Naive thymus-derived CD4-positive, alpha-beta T cell (primary cell): ENCODE measurements around the gene STK38. TPM values are rescaled to one million over a fixed set of nuclear protein-coding genes. Genes with fewer than 3 reads are reported as not detected.
A peak's percentile ranks its signal among the peaks of the same experiment; 100 is the strongest.
"Not testable (repeated sequence)": the region's sequence is repeated elsewhere in the genome, so short reads cannot be mapped to it uniquely, and the experiment has no call there.

ENCODE experiments used
- ATAC-seq: fragments of 150-1000 bp; cut with Tn5 transposase; 2 replicates; pipeline ENCODE4 v1.10.0; 2021; ENCODE audit warnings: mild to moderate bottlenecking, moderate library complexity
- CTCF ChIA-PET: fragments of 350-600 bp; sonication (Branson Sonifier 250); formaldehyde crosslinking; loops from one replicate; lab custom pipeline; 2021; ENCODE audit warnings: antibody characterized with exemption; lab: Charles Lee
- POLR2A ChIA-PET: fragments of 350-600 bp; sonication (Branson Sonifier 250); formaldehyde crosslinking; loops from one replicate; lab custom pipeline; 2021; ENCODE audit warnings: antibody characterized with exemption, inconsistent platforms; lab: Charles Lee
- DNase-seq, 9 donors: peaks; one replicate each; pipeline versions ENCODE4 v3.0.0 to v3.0.0-alpha.2; 2020 to 2022; ENCODE audit warnings: mixed read lengths in 1 of 9
- H3K27ac ChIP-seq: one replicate; pipeline ENCODE4 v1.7.0; 2013; ENCODE audit warnings: mild to moderate bottlenecking, low read depth, low read length, moderate library complexity
- H3K27me3 ChIP-seq, 2 donors: one replicate each; pipeline ENCODE4 v1.7.0; 2013; ENCODE audit warnings: low read length in 2 of 2, mild to moderate bottlenecking in 2 of 2, moderate library complexity in 2 of 2; ENCODE audit not compliant: control insufficient read depth in 2 of 2, insufficient read depth in 2 of 2
- H3K36me3 ChIP-seq, 3 experiments: 1 replicate in 2 of 3; 2 replicates in 1 of 3; pipeline ENCODE4 v1.7.0; 2013; ENCODE audit warnings: low read length in 3 of 3, mild to moderate bottlenecking in 3 of 3, moderate library complexity in 1 of 3; ENCODE audit not compliant: insufficient read depth in 3 of 3, control insufficient read depth in 2 of 3
- H3K4me1 ChIP-seq, 2 donors: one replicate each; pipeline ENCODE4 v1.7.0; 2013; ENCODE audit warnings: low read length in 2 of 2, mild to moderate bottlenecking in 2 of 2, moderate library complexity in 1 of 2; ENCODE audit not compliant: control insufficient read depth in 2 of 2, insufficient read depth in 2 of 2
- H3K4me3 ChIP-seq: 2 replicates; pipeline ENCODE4 v1.7.0; 2013; ENCODE audit warnings: mild to moderate bottlenecking, low read length
- H3K9me3 ChIP-seq, 3 experiments: 1 replicate in 2 of 3; 2 replicates in 1 of 3; pipeline ENCODE4 v1.7.0; 2013; ENCODE audit warnings: low read length in 3 of 3; ENCODE audit not compliant: control insufficient read depth in 2 of 3
- H3K27ac Mint-ChIP-seq, 9 donors: one replicate each; pipeline ENCODE4 v1.8.0; 2020 to 2022; ENCODE audit warnings: mixed read lengths in 9 of 9, mild to moderate bottlenecking in 8 of 9, moderate library complexity in 5 of 9, inconsistent platforms in 2 of 9
- H3K27me3 Mint-ChIP-seq, 5 donors: one replicate each; pipeline ENCODE4 v1.8.0; 2021 to 2022; ENCODE audit warnings: mixed read lengths in 5 of 5, mild to moderate bottlenecking in 1 of 5
- H3K36me3 Mint-ChIP-seq, 5 donors: one replicate each; pipeline ENCODE4 v1.8.0; 2020 to 2022; ENCODE audit warnings: mixed read lengths in 5 of 5, mild to moderate bottlenecking in 3 of 5, inconsistent platforms in 1 of 5
- H3K4me1 Mint-ChIP-seq, 7 donors: one replicate each; pipeline ENCODE4 v1.8.0; 2020 to 2022; ENCODE audit warnings: mixed read lengths in 7 of 7, mild to moderate bottlenecking in 3 of 7, inconsistent platforms in 1 of 7
- H3K4me3 Mint-ChIP-seq, 10 donors: one replicate each; pipeline ENCODE4 v1.8.0; 2020 to 2022; ENCODE audit warnings: mild to moderate bottlenecking in 10 of 10, mixed read lengths in 10 of 10, moderate library complexity in 6 of 10, inconsistent platforms in 2 of 10
- H3K9me3 Mint-ChIP-seq, 11 donors: one replicate each; pipeline ENCODE4 v1.8.0; 2020 to 2022; ENCODE audit warnings: mixed read lengths in 11 of 11, mild to moderate bottlenecking in 4 of 11, inconsistent platforms in 1 of 11, moderate library complexity in 1 of 11
- intact Hi-C, 2 donors: fragments of 100-400 bp; cut with micrococcal nuclease; formaldehyde crosslinking; loops; one replicate each; pipeline ENCODE4 v1.15.1; 2023
- polyA plus RNA-seq, 2 donors: library from polyadenylated mRNA; unstranded; fragments of 300-500 nt; fragmentation: Illumina TruSeq; gene quantifications; one replicate each; pipeline ENCODE4 v1.2.3, GENCODE V29; 2021
- total RNA-seq, 6 experiments: library from RNA in 5 of 6; stranded (reverse) in 5 of 6; gene quantifications; 1 replicate in 5 of 6; 2 replicates in 1 of 6; pipeline ENCODE4 v1.2.3 and lab custom pipeline; 2021 to 2026

Gene STK38
- total and polyA plus RNA-seq, 7 experiments from 2014 or later = 56.6 to 193 (median 95.0) TPM

- intact Hi-C loops = no loop called here
- no peaks in the 10 kb centered on the region for H3K9me3 Mint-ChIP-seq
- peaks cover 16 to 68% (median 56%) of the 10 kb centered on the region in 7 donors for H3K4me1 Mint-ChIP-seq
- H3K36me3 Mint-ChIP-seq = peaks cover 0 to 28% (median 8%) of the 10 kb centered on the region in 5 donors
- H3K27me3 Mint-ChIP-seq = no peaks in the 10 kb centered on the region
- ATAC-seq (no peak), DNase-seq (no peak)
- Histone ChIP-seq H3K36me3 (no peaks in the 10 kb centered on the region), H3K4me1 (peaks cover 5 to 8% of the 10 kb centered on the region in 2 donors), H3K4me3 (no peak overlapping the region), H3K27me3 (no peaks in the 10 kb centered on the region), H3K9me3 (no peaks in the 10 kb centered on the region), H3K27ac (no peak overlapping the region)
- POLR2A ChIA-PET = interaction anchor here (0.7 to 1.7 kb wide), 2 partner anchors 9 to 10 kb away, joined by 4 to 5 read pairs; no protein-coding TSS in a partner anchor
- CTCF ChIA-PET = no interaction called here
- no peak overlapping the region for H3K27ac Mint-ChIP-seq
- peak overlapping the region in 1 of 10 donors; percentile 53 for H3K4me3 Mint-ChIP-seq
Measured at GRCh38 chr6:36460916-36461315, 86.4 kb downstream of the STK38 start.

GRCh38 chr6:36459501-36459900, 87.8 kb downstream of the STK38 start:
- DNase-seq (no peak), ATAC-seq (no peak)
- no peaks in the 10 kb centered on the region for H3K9me3 Mint-ChIP-seq
- H3K27me3 Mint-ChIP-seq = no peaks in the 10 kb centered on the region
- no peak overlapping the region for H3K27ac ChIP-seq
- intact Hi-C loops = no loop called here
- H3K9me3 ChIP-seq = no peaks in the 10 kb centered on the region
- peaks cover 5 to 8% of the 10 kb centered on the region in 2 donors for H3K4me1 ChIP-seq
- ChIA-PET POLR2A (interaction anchor here (0.7 to 1.1 kb wide), 2 partner anchors 16 to 120 kb away, joined by 3 to 4 read pairs; no protein-coding TSS in a partner anchor), CTCF (interaction anchor here (0.7 kb wide), 1 partner anchor 192 kb away, joined by 3 read pairs; no protein-coding TSS in a partner anchor)
- H3K36me3 ChIP-seq = no peaks in the 10 kb centered on the region
- peak overlapping the region in 1 of 9 donors; percentile 40 for H3K27ac Mint-ChIP-seq
- H3K4me3 Mint-ChIP-seq = no peak overlapping the region
- H3K4me1 Mint-ChIP-seq = peaks cover 15 to 66% (median 57%) of the 10 kb centered on the region in 7 donors
- no peaks in the 10 kb centered on the region for H3K27me3 ChIP-seq
- H3K36me3 Mint-ChIP-seq = peaks cover 0 to 23% (median 8%) of the 10 kb centered on the region in 5 donors
- no peak overlapping the region for H3K4me3 ChIP-seq

GRCh38 chr6:36455486-36456027, 91.7 kb downstream of the STK38 start:
- Mint-ChIP-seq H3K27ac (peak overlapping the region in 1 of 9 donors; percentile 36), H3K9me3 (no peaks in the 10 kb centered on the region)
- POLR2A ChIA-PET = interaction anchor here (0.5 to 1.1 kb wide), 4 partner anchors 33 to 1265 kb away, joined by 3 read pairs; no protein-coding TSS in a partner anchor

GRCh38 chr6:36452897-36453296, 94.4 kb downstream of the STK38 start:
- intact Hi-C loops, H3K9me3 Mint-ChIP-seq, H3K4me1 ChIP-seq, H3K27ac ChIP-seq, CTCF ChIA-PET, ATAC-seq, H3K36me3 ChIP-seq, H3K4me3 ChIP-seq, H3K4me3 Mint-ChIP-seq, DNase-seq, H3K9me3 ChIP-seq, H3K27me3 Mint-ChIP-seq, H3K27me3 ChIP-seq, H3K27ac Mint-ChIP-seq: not testable (repeated sequence)
- peaks cover 11 to 54% (median 41%) of the 10 kb centered on the region in 7 donors for H3K4me1 Mint-ChIP-seq
- POLR2A ChIA-PET = interaction anchor here (0.7 kb wide), 1 partner anchor 9 kb away, joined by 3 read pairs; no protein-coding TSS in a partner anchor
- H3K36me3 Mint-ChIP-seq = peaks cover 0 to 31% (median 17%) of the 10 kb centered on the region in 5 donors

More at GRCh38 chr6:36455486-36456027, 91.7 kb downstream of the STK38 start:
- Histone ChIP-seq H3K27me3 (no peaks in the 10 kb centered on the region), H3K4me3 (no peak overlapping the region), H3K4me1 (peaks cover 0 to 3% of the 10 kb centered on the region in 2 donors), H3K9me3 (no peaks in the 10 kb centered on the region), H3K27ac (no peak overlapping the region), H3K36me3 (no peaks in the 10 kb centered on the region)
- ATAC-seq (no peak), DNase-seq (no peak)
- Mint-ChIP-seq H3K4me1 (peaks cover 6 to 42% (median 33%) of the 10 kb centered on the region in 7 donors), H3K36me3 (peaks cover 0 to 13% (median 0%) of the 10 kb centered on the region in 5 donors), H3K4me3 (no peak overlapping the region), H3K27me3 (no peaks in the 10 kb centered on the region)
- intact Hi-C loops = loop anchor here in 1 of 2 donors (2.0 kb wide), 1 partner anchor 15 kb away; no protein-coding TSS in a partner anchor
- CTCF ChIA-PET = no interaction called here

- intact Hi-C loops = loop anchor here in 1 of 2 donors (10.0 kb wide), 1 partner anchor 1066 kb away; no protein-coding TSS in a partner anchor
- Mint-ChIP-seq H3K4me3 (peak overlapping the region in 3 of 10 donors; percentile 9 to 19 (median 10)), H3K4me1 (peaks cover 24 to 72% (median 52%) of the 10 kb centered on the region in 7 donors), H3K27ac (peak overlapping the region in 4 of 9 donors; percentile 45 to 69 (median 58)), H3K36me3 (peaks cover 0 to 27% (median 19%) of the 10 kb centered on the region in 5 donors)
- CTCF ChIA-PET = interaction anchor here (0.7 kb wide), 1 partner anchor 12 kb away, joined by 4 read pairs; no protein-coding TSS in a partner anchor
- POLR2A ChIA-PET = interaction anchor here (0.6 kb wide), 1 partner anchor 14 kb away, joined by 4 read pairs; no protein-coding TSS in a partner anchor
- not testable (repeated sequence) for H3K9me3 Mint-ChIP-seq, H3K27me3 ChIP-seq, ATAC-seq, H3K36me3 ChIP-seq, H3K27me3 Mint-ChIP-seq, H3K9me3 ChIP-seq, H3K27ac ChIP-seq, H3K4me3 ChIP-seq, DNase-seq
- peaks cover 7 to 12% of the 10 kb centered on the region in 2 donors for H3K4me1 ChIP-seq
Measured at GRCh38 chr6:36449173-36449572, 98.1 kb downstream of the STK38 start.

- H3K27ac Mint-ChIP-seq = peak overlapping the region in 7 of 9 donors; percentile 11 to 96 (median 30)
- peaks cover 0 to 27% (median 19%) of the 10 kb centered on the region in 5 donors for H3K36me3 Mint-ChIP-seq
- no peaks in the 10 kb centered on the region for H3K27me3 Mint-ChIP-seq
- ATAC-seq = no peak
- H3K27ac ChIP-seq = no peak overlapping the region
- H3K9me3 Mint-ChIP-seq = peaks cover 0 to 10% (median 0%) of the 10 kb centered on the region in 11 donors
- DNase-seq = no peak
- no peak overlapping the region for H3K4me3 ChIP-seq
- no peaks in the 10 kb centered on the region for H3K27me3 ChIP-seq
- ChIA-PET POLR2A (interaction anchor here (0.8 to 2.8 kb wide), 3 partner anchors 86 to 153 kb away, joined by 4 to 18 read pairs (median 6); no protein-coding TSS in a partner anchor), CTCF (interaction anchor here (0.6 to 2.6 kb wide), 2 partner anchors 23 to 35 kb away, joined by 3 to 10 read pairs; no protein-coding TSS in a partner anchor)
- peak overlapping the region; percentile 22 to 98 (median 58) for H3K4me3 Mint-ChIP-seq
- intact Hi-C loops = loop anchor here in 1 of 2 donors (10.0 kb wide), 1 partner anchor 1069 kb away; no protein-coding TSS in a partner anchor
- H3K4me1 ChIP-seq = peaks cover 20 to 29% of the 10 kb centered on the region in 2 donors
- H3K4me1 Mint-ChIP-seq = peaks cover 33 to 82% (median 68%) of the 10 kb centered on the region in 7 donors
- peaks cover 0 to 6% (median 0%) of the 10 kb centered on the region in 3 experiments for H3K36me3 ChIP-seq
- H3K9me3 ChIP-seq = no peaks in the 10 kb centered on the region
Measured at GRCh38 chr6:36445621-36446020, 101.7 kb downstream of the STK38 start.
